Measurements from ENCODE around the gene AGGF1. TPM values are rescaled to one million over a fixed set of nuclear protein-coding genes. Genes with fewer than 3 reads are reported as not detected.
"Not testable (repeated sequence)": the region's sequence is repeated elsewhere in the genome, so short reads cannot be mapped to it uniquely, and the experiment has no call there.

The AGGF1 gene
- total RNA-seq, 1 donor from 2014 or later = 15.7 TPM

- H3K27me3 Mint-ChIP-seq (ENCODE audit: unreplicated experiment) = peaks cover 12% of the 10 kb centered on the region
- H3K36me3 Mint-ChIP-seq (ENCODE audit: unreplicated experiment) = no peaks in the 10 kb centered on the region
- no peak overlapping the region for H3K4me3 Mint-ChIP-seq (ENCODE audit: unreplicated experiment)
- no peak for TF ChIP-seq CTCF (IDR thresholded peaks at IDR 0.05; ENCODE audit: partially characterized antibody, unreplicated experiment)
- H3K4me1 Mint-ChIP-seq (ENCODE audit: low read depth, unreplicated experiment) = peaks cover 11% of the 10 kb centered on the region
- H3K9me3 Mint-ChIP-seq (ENCODE audit: unreplicated experiment) = peaks cover 15% of the 10 kb centered on the region
- DNase-seq = no peak
- H3K27ac Mint-ChIP-seq (ENCODE audit: unreplicated experiment) = no peak overlapping the region
Measured at GRCh38 chr5:77074745-77075144, 44.5 kb downstream of the AGGF1 start.

- Mint-ChIP-seq H3K27me3 (ENCODE audit: unreplicated experiment) (peaks cover 12% of the 10 kb centered on the region), H3K4me3 (ENCODE audit: unreplicated experiment) (peak overlapping the region; percentile 78), H3K9me3 (ENCODE audit: unreplicated experiment) (peaks cover 16% of the 10 kb centered on the region), H3K4me1 (ENCODE audit: low read depth, unreplicated experiment) (peaks cover 13% of the 10 kb centered on the region), H3K36me3 (ENCODE audit: unreplicated experiment) (no peaks in the 10 kb centered on the region), H3K27ac (ENCODE audit: unreplicated experiment) (peak overlapping the region; percentile 95)
- peak; percentile 98 for TF ChIP-seq CTCF (IDR thresholded peaks at IDR 0.05; ENCODE audit: partially characterized antibody, unreplicated experiment)
- peak; percentile 91 for DNase-seq
Measured at GRCh38 chr5:77076961-77077828, 47.0 kb downstream of the AGGF1 start.

DNA sequence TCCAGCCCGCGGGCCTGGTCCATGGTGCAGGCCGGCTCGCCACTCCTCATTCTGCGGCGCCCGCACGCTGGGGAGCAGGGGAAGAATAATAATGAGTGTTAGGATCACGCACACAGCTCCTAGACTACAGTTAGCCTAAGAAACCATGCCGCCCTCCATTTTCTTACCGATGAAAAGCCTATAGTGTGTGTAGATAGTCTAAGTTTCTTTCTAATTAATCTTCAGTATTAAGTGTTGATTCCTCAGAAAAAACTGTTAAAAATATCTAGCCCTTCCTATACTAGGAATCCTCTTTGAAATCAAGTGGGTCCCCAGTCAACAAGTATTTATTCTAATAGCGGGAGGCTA lies 47.6 kb downstream of the AGGF1 start:
- peak; percentile 54 for TF ChIP-seq CTCF (IDR thresholded peaks at IDR 0.05; ENCODE audit: partially characterized antibody, unreplicated experiment)
- DNase-seq = no peak
- peaks cover 16% of the 10 kb centered on the region for H3K9me3 Mint-ChIP-seq (ENCODE audit: unreplicated experiment)
- peaks cover 12% of the 10 kb centered on the region for H3K27me3 Mint-ChIP-seq (ENCODE audit: unreplicated experiment)
- no peaks in the 10 kb centered on the region for H3K36me3 Mint-ChIP-seq (ENCODE audit: unreplicated experiment)
- peaks cover 13% of the 10 kb centered on the region for H3K4me1 Mint-ChIP-seq (ENCODE audit: low read depth, unreplicated experiment)
- peak overlapping the region; percentile 78 for H3K4me3 Mint-ChIP-seq (ENCODE audit: unreplicated experiment)
- peak overlapping the region; percentile 80 for H3K27ac Mint-ChIP-seq (ENCODE audit: unreplicated experiment)

- not testable (repeated sequence) for DNase-seq; H3K4me3 Mint-ChIP-seq (ENCODE audit: unreplicated experiment); H3K27ac Mint-ChIP-seq (ENCODE audit: unreplicated experiment); H3K36me3 Mint-ChIP-seq (ENCODE audit: unreplicated experiment)
- H3K4me1 Mint-ChIP-seq (ENCODE audit: low read depth, unreplicated experiment) = peaks cover 15% of the 10 kb centered on the region
- peaks cover 23% of the 10 kb centered on the region for H3K9me3 Mint-ChIP-seq (ENCODE audit: unreplicated experiment)
- H3K27me3 Mint-ChIP-seq (ENCODE audit: unreplicated experiment) = peaks cover 11% of the 10 kb centered on the region
Measured at GRCh38 chr5:77080479-77080878, 50.3 kb downstream of the AGGF1 start.

- peaks cover 17% of the 10 kb centered on the region for H3K4me1 Mint-ChIP-seq (ENCODE audit: low read depth, unreplicated experiment)
- TF ChIP-seq CTCF (IDR thresholded peaks at IDR 0.05; ENCODE audit: partially characterized antibody, unreplicated experiment) = no peak
- H3K4me3 Mint-ChIP-seq (ENCODE audit: unreplicated experiment) = no peak overlapping the region
- peaks cover 10% of the 10 kb centered on the region for H3K27me3 Mint-ChIP-seq (ENCODE audit: unreplicated experiment)
- peaks cover 22% of the 10 kb centered on the region for H3K9me3 Mint-ChIP-seq (ENCODE audit: unreplicated experiment)
- DNase-seq = no peak
- no peaks in the 10 kb centered on the region for H3K36me3 Mint-ChIP-seq (ENCODE audit: unreplicated experiment)
- H3K27ac Mint-ChIP-seq (ENCODE audit: unreplicated experiment) = no peak overlapping the region
Measured at GRCh38 chr5:77080905-77081304, 50.7 kb downstream of the AGGF1 start.

Data from glutamatergic neuron (in vitro differentiated cells).